GM18499 (cell line): ENCODE results near the gene SUGCT.
A peak's percentile ranks its signal among the peaks of the same experiment; 100 is the strongest.

Experiments used
- ATAC-seq: cut with Tn5 transposase; IDR thresholded peaks from one replicate; pipeline ENCODE4 v1.9.1; 2021; ENCODE audit warnings: moderate number of reproducible peaks; ENCODE audit not compliant: insufficient read depth, unreplicated experiment

SUGCT gene

DNA sequence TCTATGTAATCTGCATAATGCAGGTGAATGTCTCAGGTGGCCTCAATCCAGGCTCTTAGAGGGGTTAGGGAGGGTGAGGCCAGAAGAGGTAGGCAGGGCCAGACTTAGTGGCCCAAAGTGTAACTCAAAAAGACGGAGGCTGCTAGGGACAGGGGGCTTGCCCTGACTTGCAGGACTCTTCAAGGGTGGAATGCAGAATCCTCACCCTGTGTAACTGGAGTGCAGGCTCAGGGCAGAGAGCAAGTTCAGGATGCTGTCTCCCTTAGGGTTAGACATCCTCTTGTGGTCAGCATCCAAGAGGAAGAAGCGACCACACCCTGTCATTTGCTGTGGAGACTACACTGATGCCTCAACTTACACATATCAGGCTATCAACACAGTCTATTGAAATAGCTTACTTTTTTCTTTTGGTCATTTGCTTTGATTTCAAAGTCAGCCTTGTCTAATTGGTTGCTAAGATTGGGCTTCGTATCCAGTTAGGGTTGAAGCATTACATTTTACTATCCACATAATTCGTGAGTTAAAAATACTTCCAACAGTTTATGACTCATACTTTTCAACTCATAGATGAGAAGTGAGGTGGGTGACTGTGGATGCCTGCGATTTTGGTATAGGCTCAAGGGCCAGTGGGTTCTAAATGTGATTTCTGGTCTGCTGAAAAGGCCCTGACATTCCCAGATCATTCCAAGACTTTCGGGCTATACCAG lies 563.6 kb downstream of the SUGCT start:
- ATAC-seq: no peak

DNA sequence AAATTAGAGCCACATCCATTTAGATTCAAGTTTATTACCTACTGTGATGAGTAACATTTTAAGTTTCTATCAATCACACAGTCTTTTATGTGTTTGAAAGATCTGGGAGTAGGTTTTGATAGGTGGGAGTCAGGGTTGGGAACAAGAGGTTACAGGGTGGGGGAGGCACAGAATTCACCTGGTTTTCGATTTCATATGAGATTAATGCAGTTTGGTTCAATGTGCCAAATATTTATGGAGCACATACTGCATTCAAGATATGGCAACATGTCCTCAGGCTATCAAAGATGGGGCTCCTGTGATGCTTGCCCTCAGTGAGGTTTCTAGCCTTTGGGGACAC lies 564.1 kb downstream of the SUGCT start:
- no peak for ATAC-seq

DNA sequence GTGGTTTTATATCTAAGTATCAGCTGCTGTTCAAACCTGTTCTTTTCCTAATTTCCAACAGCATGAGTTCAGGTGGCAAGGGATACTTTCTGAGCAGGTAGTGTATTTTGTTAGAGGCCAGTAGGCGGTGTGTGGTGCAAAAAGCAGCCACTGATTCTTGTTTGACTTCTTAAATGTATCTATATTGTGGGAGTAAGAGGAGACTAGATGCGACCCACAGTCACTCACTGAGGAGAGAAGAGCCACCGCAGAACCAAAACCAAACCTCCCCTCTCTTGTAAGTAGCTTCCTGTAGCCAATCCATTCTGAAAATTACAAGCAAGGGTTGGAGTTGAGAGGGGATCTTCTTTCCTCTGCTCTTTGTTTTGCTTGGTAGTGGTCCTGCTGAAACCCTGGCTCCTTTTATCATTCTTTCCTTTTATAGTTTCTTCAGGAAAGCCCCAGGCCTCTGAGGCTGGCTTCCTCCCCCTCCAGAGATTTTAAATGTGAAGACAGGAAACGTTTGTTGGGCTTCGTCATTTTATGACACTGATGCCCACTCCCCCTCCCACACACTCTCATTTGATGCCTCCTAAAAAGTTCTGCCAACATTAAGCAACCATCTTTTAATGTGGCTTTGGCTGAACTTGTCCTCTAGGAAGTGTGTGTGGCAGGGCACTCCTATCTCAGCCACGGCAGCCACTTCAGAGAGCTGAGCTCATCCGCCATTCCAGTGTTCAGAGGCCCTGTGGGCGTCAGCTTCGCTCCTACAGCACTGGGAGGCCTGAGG lies 566.0 kb downstream of the SUGCT start:
- no peak for ATAC-seq

DNA sequence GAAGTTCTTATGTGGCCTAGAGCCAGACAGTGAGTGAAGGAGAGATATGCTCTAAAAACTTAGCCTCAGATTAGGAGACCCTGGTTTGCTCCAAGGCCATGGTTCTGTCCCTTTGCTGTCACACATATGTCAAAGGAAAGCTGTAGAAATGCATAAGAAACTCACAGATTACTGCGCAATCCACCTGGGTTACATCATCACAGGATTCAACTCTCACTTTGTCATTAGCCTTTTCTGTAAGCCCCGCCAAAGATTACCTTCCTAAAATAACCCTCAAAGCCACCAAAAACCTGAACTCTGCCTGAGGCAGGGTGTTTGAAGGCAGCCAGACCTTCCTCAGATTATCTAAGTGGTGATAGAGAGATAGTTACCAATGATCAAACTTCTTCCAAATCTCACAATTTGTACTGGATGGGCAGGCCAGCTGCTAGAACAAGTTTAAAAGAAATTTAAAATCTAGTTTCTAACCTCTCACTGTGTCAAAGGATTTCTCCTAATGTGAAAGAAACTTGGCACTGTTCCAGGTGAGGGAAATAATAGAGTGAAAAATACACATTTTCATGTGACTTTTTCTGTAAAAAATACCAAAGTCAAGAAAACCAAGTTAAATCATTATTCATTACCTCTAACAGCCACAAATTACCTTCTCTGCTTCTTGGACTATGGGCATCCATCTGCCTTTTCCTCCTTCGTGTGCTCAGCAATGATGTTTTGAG lies 567.2 kb downstream of the SUGCT start:
- ATAC-seq: no peak

DNA sequence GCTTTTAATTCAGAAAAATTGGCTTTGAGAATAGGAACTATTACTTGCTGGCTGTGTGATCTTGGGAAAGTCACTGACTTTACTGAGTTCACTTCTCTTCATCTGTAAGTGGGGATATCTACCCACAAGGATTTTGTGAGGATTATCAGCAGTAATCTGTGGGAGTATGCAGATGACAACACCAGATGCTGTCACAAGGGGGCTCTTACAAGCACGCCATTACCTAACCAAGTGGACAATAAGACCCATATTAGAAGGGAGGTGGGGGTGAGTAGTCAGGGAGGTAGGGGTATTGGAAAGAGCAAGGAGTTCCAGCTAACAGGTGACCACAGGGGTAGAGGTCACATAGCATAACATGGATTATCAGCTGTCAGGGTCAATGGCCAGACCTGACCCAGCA lies 569.4 kb downstream of the SUGCT start:
- no peak for ATAC-seq

DNA sequence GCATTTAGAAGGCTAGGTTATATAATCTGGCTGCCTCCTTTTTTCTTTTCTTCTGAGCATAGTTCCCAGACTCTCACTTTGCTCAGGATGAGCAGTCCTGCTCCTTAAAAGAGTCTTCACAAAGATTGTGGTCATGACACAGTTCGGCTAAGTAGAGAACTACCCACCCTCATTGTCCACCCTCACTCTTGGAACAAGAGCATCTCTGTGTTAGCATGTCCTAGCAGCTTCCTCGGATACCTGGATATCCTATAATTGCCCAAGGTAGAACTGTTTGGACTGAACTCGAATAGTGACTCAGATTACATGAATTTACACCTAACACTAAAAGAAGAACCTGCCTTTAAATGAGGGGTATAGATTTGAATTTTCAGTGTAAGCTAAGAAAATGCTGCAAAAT lies 572.0 kb downstream of the SUGCT start:
- ATAC-seq: no peak

DNA sequence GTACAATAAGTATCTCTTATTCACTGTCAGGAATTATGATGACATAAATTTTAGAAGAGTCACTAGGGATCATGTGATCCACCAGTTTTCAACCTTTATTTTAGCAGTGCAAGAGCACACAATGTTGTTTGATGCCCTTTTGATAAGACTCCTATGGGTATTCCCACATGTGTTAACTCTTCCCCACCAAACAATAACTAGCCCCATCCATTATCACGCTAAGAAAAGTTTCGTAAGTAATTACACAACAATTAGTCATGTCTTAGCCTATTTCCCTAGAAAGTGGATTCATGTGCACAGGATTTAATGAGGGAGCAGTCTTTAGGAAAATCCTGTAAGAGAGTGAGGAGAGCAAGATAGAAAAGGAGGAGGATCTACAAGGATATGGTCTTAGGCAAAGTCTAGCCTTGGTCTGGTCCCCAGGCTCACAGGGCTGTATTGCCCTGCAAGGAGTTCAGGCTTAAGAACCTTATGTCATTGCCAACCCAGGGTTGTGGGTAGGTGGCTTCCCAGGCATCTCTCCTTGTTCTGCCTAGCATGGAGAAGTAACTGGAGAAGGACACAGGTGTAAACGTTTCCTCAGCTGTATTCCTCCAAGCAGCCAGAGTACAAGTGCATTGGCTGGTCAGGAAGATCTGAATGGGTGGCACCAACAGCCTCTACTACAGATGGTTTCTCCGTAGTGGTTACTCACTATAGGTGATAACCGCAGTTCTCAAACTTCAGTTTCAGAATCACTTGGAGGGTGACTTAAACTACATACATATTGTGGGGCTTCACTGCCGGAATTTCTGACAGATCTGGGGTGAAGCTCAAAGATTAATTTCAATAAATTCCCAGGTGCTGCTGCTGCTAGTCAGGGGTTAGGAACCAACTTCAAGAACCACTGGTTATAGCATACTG lies 574.5 kb downstream of the SUGCT start:
- ATAC-seq: peak; percentile 93

DNA sequence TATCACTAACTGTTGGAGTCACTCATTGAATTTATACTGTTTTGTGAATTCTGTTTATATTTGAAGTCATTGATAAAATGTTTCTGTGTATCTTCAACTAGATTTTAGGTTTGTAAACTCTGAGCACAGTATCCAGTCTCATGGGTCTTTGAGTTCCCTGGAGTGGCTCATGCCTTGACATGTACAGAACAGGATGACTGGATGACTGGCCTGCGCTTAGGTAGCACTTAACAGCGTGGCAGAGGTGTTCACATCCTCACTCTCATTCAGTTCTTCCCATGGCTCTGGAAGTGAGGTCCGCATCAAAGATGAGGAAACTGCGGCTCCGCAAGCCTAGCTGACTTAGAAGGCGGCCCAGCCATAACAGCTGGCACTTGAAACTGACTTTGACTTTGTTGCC lies 576.9 kb downstream of the SUGCT start:
- ATAC-seq: no peak

DNA sequence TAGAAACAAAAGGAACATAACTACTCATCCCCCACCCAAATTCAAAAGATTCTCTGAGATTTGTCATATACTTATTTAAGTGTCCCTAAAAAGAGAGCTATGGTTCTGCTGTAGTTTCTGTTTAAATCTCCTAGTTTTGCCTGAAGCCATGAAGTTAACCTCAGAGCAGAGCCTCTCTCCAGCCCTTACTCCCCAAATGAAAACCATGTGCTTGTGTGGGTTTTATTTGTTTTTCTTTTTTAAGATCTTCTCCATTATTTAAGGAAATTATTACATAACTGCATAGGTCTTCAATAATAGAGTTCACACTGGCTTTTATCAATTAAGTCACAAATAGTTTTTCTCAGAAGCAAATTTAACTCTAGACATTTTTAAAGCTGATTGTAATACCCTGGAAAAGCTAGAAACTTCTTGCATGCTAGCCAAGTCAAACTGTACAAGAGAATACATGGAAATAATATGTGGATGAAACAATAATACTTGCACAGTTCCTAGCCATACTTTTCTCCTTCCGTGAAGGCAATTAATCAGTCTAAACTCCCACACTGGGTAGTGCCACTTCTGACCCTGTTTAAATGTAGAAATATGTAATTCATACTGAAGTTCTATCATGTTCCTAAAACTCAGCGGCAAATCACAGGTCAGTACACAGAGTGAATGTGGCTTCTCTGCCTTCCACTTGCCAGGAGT lies 579.7 kb downstream of the SUGCT start:
- no peak for ATAC-seq

DNA sequence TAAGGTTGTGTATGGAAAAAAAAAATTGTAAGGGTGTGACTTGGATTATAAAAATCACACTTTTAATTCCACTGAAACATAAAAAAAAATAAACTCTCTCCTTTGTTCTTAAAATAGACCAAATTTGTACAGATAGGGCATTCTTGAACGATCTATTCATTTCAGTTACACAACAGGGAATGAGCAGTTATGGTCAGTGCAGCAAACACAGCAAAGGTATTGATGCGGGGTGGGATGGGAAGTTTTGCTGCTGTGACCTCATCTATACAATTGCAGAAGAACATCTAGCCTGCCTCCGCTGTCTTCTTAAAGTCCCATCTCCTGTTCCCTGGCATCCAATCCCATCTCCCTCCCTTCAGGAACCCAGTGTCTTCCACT lies 580.2 kb downstream of the SUGCT start:
- ATAC-seq: no peak

DNA sequence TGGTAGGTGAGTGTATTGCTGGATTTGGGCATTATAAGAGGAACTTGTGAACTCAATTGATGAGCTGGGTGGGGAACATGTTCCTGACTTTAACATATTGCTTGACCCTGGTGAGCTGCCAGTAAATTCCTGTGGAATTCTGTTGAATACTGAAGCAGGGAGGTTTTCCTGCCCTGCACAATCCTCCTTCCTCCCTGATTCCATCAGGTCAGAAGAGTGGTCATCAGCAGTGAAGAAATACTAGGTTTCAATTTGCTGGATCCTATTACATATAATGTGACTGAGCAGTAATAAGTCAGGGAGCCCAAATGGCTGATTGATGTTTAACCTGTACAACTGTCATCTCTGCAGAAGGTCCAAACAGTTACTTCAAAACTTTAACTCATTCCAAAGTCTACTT lies 581.2 kb downstream of the SUGCT start:
- no peak for ATAC-seq

DNA sequence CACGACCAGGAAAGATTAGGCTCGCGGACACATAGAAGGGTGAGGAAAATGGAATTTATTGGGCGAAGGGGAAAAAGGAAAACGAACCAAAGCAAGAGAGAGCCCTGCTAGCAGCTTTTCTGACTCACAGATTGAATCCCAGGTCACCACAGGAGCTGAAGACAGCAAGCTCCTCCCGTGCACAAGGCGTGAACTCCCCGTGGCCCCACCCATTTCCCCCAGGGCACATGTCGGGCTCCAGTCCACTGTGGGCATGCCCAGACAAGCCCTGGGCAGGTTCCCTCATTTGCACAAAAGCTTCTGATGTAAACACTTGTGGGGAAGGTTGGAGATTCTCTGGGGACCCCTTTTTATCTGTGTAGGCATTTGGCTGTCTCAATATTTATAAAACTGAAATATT lies 582.4 kb downstream of the SUGCT start:
- ATAC-seq: no peak

DNA sequence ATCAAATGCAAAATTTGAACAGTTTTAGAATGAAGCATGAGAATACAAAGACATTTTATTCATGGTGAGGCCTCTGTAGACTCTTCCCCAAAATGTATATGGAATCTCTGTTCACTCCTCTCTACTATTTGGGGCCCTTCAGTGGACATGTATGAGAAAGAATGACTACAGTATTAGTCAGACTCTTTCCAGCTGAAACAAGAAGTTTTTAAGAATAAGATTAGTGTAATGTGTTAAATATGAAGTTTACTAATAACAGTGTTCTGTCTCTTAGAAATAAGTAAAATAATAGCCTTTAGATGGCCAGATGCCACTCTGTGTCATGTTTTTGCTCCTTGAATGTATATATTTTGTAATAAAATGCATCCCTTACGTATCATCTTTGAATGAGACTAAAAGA lies 585.6 kb downstream of the SUGCT start:
- no peak for ATAC-seq

DNA sequence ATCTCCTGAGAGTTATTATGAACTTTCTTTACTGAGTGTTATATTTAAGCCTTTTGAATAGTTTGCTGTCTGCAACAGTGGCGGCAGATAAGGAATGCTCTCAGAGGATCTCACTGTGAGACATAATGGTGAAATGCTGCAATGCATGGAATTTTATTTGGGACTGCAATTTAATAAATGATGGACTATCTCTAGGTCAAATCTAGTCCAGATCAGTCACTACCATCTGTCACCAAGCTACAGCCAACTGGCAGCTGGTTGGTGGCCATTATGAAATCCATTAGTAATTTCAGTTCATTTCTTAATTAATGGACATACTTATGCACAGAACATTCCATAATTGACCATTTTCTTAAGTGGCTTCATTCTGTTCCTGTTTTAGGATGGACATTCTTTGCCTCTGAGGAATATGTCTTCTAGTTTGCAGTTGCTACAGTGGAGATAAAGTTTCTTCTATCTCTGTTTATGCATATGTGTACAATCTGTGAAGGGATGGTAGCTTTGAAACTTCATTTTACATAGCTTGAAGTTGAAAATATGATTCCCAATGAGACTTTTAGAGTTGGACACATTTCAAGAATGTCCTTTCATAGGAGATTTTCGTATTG lies 586.6 kb downstream of the SUGCT start:
- no peak for ATAC-seq

DNA sequence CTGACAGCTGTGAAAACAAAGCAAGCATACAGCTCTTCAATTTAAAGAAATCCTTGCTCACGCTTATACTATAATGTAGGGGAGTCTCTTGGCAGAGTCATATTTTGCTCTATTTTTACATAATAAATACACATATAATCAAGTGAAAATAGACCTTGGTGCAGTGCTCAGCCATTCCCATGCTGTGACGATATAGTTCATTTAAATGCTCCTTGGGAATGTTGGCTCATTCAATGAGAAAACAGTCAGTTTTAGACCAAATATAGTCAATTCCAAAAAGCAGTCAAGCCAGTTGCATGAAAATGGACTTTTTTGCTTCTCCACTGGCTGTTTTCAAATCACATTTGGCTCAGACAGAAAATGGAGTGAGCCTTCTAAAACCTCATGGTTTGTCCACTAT lies 587.4 kb downstream of the SUGCT start:
- ATAC-seq: no peak

DNA sequence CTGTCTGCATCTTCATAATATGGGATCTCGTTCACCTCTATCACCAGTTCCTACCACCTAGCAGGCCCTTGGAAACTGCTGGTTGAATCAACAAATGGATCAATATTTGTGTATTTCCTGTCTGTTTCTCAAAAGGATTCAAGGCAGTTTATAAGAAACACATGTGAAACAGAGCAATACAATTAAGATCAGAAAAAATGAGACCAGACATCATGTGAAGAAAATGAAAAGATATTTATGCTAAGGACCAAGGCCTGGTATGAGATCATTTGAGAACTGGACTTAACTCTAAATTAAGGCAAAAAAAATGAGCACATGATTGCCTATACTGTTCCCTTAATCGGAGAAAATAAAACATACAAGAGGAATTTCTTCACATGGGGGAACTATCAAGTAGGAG lies 589.0 kb downstream of the SUGCT start:
- no peak for ATAC-seq

DNA sequence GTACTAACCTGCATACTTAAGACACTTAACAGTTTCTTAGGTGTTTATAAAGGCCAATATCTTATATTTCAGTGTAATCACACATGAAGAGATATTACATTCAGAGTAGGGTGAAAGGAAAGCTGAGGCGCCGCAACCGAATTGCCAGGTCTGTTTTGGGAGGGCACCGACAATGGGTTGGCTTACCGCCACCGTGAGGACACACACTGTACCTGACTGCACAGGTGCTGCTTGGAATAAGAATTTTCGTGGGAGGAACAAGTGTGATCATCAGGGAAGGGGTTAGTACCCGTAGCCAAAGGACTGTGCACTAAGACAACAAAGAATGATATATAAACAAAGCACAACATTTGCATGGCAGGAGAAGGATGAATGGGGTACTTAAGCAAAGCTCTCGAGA lies 591.8 kb downstream of the SUGCT start:
- no peak for ATAC-seq

DNA sequence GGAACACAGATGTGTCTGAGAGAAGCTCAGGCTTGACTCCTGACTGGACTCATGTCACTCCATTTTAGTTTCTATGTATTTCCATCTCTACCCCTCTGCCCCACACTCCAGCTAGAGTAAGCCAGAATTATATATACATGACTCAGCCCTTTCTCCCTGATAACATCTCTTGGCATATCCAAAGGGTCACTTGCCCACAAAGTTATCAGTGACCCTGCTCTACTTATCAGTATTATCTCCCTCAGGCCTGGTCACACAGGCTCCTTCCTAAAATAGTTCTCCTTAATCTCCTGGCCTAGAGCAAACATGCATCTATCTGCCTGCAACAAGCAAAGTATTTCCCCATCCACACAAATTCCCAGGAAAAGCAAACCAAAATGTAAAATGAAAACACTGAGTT lies 598.3 kb downstream of the SUGCT start:
- no peak for ATAC-seq

DNA sequence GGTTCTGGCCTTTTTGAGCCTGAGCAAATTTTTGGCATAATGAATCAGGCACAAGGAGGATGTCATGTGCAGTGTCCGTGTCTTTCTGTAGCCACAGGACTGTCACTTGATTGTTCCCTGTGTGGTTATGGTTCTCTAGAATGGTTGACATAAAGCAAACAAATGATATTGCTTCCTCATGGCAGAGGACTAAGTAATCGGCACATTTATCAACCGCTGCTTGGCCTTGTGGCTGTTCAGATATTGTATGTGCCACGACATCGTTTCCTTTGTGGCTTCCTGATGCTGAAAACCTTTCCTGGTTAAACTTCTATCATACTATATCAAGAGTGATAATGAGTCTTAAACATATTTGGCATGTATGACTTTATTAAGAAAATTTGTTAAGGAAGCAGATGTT lies 598.8 kb downstream of the SUGCT start:
- no peak for ATAC-seq

DNA sequence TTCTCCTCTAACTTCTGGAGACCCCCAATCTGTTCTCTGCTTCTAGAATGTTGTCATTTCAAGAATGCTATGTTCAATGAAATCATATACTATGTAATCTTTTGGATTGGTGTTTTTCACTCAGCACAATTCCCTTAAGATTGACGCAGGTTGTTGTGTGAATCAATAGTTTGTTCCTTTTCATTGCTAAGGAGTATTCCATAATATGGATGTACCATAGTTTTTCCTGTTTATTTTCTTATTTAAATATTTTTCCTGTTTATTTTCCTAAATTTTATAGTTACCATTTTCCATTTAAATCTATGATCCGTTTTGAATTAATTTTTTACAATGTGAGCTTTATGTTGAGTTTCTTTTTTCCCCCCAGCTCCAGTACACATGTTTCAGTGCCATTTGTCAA lies 604.5 kb downstream of the SUGCT start:
- no peak for ATAC-seq
